ENCODE data around the gene IFI35.
"Not testable (repeated sequence)": the region's sequence is repeated elsewhere in the genome, so short reads cannot be mapped to it uniquely, and the experiment has no call there.

The IFI35 gene

GRCh38 chr17:43006639-43007551 is at the start of gene IFI35:
Gene IFI35 (plus strand): TSS chr17:43006784. CDS start chr17:43006948, 164 bp downstream.
- Histone ChIP-seq H3K27me3 (ENCODE audit: control insufficient read depth in 5 of 5, insufficient read depth in 4 of 5, low read length in 5 of 5) (no peaks in the 10 kb centered on the region), H3K9me3 (ENCODE audit: control insufficient read depth in 5 of 5, low read length in 5 of 5) (no peaks in the 10 kb centered on the region), H3K9ac (ENCODE audit: low read length in 5 of 5) (peak within 1 kb of the TSS; percentile 94 to 99 (median 98)), H3K36me3 (ENCODE audit: control insufficient read depth in 5 of 5, insufficient read depth in 5 of 5, low read length in 5 of 5) (peaks cover 3 to 20% (median 19%) of the 10 kb centered on the region in 5 donors), H3K4me1 (ENCODE audit: control insufficient read depth in 5 of 5, insufficient read depth in 5 of 5, low read length in 5 of 5) (peaks cover 0 to 42% (median 18%) of the 10 kb centered on the region in 5 donors), H3K27ac (ENCODE audit: low read depth, low read length) (peak within 1 kb of the TSS; percentile 98), H3K4me3 (ENCODE audit: low read depth in 1 of 5, low read length in 5 of 5) (peak within 1 kb of the TSS; percentile 94 to 98 (median 94))

DNA sequence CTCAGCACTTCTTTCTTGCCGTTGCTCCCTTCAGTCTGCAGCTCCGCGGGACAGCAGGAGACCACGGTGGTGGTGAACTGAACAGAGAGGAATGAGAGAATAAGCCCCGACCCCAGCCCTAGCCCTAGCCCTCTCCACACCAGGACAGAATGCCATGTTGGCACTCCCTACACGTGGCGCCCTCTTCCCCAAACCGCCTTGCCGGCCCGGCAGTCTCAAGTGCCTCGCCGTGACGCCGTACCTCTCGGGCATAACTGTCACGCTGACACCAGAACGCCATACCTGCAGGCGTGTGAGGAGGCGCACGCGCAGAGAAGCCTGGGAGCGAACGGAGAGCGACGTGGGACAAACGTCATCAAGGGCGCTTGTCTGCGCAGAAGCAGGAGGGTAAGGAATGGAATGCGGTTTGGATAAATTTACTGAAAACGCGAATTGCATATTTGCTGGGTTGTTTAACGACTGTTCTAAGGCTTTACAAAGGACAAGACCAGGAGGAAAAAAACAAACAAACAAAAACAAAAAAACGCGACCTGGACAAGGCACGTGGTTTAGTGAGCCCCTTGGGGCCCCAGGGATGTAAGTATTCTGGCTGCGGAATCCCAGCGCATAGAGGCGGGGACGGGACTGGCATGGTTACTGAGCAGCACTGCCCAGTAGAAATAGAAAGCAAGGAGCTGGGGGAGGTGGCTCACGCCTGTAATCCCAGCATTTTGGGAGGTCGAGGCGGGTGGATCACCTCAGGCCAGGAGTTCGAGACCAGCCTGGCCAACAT is 42.2 kb upstream of the IFI35 start, which contains the start of gene AARSD1:
TSS of gene AARSD1 (minus strand) at position 294 of the 772 bp plus-strand sequence. CDS start at position 280, 14 bp downstream.
- Histone ChIP-seq H3K36me3 (ENCODE audit: control insufficient read depth in 5 of 5, insufficient read depth in 5 of 5, low read length in 5 of 5) (peaks cover 6 to 36% (median 25%) of the 10 kb centered on the region in 5 donors), H3K9ac (ENCODE audit: low read length in 5 of 5) (peak within 1 kb of the TSS; percentile 83 to 98 (median 94)), H3K4me1 (ENCODE audit: control insufficient read depth in 5 of 5, insufficient read depth in 5 of 5, low read length in 5 of 5) (peaks cover 0 to 15% (median 9%) of the 10 kb centered on the region in 5 donors), H3K27ac (ENCODE audit: low read depth, low read length) (peak within 1 kb of the TSS; percentile 74), H3K4me3 (ENCODE audit: low read depth in 1 of 5, low read length in 5 of 5) (peak within 1 kb of the TSS; percentile 79 to 96 (median 86)), H3K27me3 (ENCODE audit: control insufficient read depth in 5 of 5, insufficient read depth in 4 of 5, low read length in 5 of 5) (no peaks in the 10 kb centered on the region), H3K9me3 (ENCODE audit: control insufficient read depth in 5 of 5, low read length in 5 of 5) (no peaks in the 10 kb centered on the region)

- no peak overlapping the region for H3K4me3 ChIP-seq (ENCODE audit: low read depth in 1 of 5, low read length in 5 of 5)
- peaks cover 0 to under 1% (median 0%) of the 10 kb centered on the region in 5 donors for H3K36me3 ChIP-seq (ENCODE audit: control insufficient read depth in 5 of 5, insufficient read depth in 5 of 5, low read length in 5 of 5)
- H3K27me3 ChIP-seq (ENCODE audit: control insufficient read depth in 5 of 5, insufficient read depth in 4 of 5, low read length in 5 of 5) = no peaks in the 10 kb centered on the region
- H3K4me1 ChIP-seq (ENCODE audit: control insufficient read depth in 5 of 5, insufficient read depth in 5 of 5, low read length in 5 of 5) = peaks cover 0 to 15% (median 9%) of the 10 kb centered on the region in 5 donors
- H3K9me3 ChIP-seq (ENCODE audit: control insufficient read depth in 5 of 5, low read length in 5 of 5) = no peaks in the 10 kb centered on the region
- H3K27ac ChIP-seq (ENCODE audit: low read depth, low read length) = no peak overlapping the region
- no peak overlapping the region for H3K9ac ChIP-seq (ENCODE audit: low read length in 5 of 5)
Measured at GRCh38 chr17:42967925-42968324, 38.7 kb upstream of the IFI35 start.

GRCh38 chr17:42969001-42969581 is 37.5 kb upstream of the IFI35 start:
- Histone ChIP-seq H3K27me3 (ENCODE audit: control insufficient read depth in 5 of 5, insufficient read depth in 4 of 5, low read length in 5 of 5) (no peaks in the 10 kb centered on the region), H3K9ac (ENCODE audit: low read length in 5 of 5) (no peak overlapping the region), H3K27ac (ENCODE audit: low read depth, low read length) (no peak overlapping the region), H3K4me1 (ENCODE audit: control insufficient read depth in 5 of 5, insufficient read depth in 5 of 5, low read length in 5 of 5) (peaks cover 0 to 5% (median under 1%) of the 10 kb centered on the region in 5 donors), H3K9me3 (ENCODE audit: control insufficient read depth in 5 of 5, low read length in 5 of 5) (no peaks in the 10 kb centered on the region), H3K36me3 (ENCODE audit: control insufficient read depth in 5 of 5, insufficient read depth in 5 of 5, low read length in 5 of 5) (no peaks in the 10 kb centered on the region), H3K4me3 (ENCODE audit: low read depth in 1 of 5, low read length in 5 of 5) (no peak overlapping the region)

DNA sequence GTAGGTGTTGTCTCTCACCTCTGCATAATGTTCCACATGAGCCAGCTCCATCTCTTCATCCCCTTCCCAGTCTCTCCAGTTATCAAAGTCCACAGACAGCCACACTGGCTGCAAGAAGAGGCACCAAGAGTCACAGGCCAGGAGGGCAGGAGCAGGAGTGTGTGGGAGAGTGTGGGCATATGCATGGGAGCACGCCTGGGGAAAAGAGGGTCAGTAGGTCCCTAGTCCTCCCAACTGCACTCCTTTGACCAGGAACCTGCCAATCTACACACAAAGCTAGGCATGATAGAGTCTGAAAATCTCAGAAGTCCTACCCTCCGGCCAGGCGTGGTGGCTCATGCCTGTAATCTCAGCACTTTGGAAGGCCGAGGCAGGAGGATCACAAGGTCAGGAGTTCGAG is 35.0 kb upstream of the IFI35 start:
- Histone ChIP-seq H3K4me3 (ENCODE audit: low read depth in 1 of 5, low read length in 5 of 5) (no peak overlapping the region), H3K27ac (ENCODE audit: low read depth, low read length) (no peak overlapping the region), H3K27me3 (ENCODE audit: control insufficient read depth in 5 of 5, insufficient read depth in 4 of 5, low read length in 5 of 5) (no peaks in the 10 kb centered on the region), H3K9ac (ENCODE audit: low read length in 5 of 5) (no peak overlapping the region), H3K4me1 (ENCODE audit: control insufficient read depth in 5 of 5, insufficient read depth in 5 of 5, low read length in 5 of 5) (no peaks in the 10 kb centered on the region), H3K36me3 (ENCODE audit: control insufficient read depth in 5 of 5, insufficient read depth in 5 of 5, low read length in 5 of 5) (no peaks in the 10 kb centered on the region), H3K9me3 (ENCODE audit: control insufficient read depth in 5 of 5, low read length in 5 of 5) (no peaks in the 10 kb centered on the region)

DNA sequence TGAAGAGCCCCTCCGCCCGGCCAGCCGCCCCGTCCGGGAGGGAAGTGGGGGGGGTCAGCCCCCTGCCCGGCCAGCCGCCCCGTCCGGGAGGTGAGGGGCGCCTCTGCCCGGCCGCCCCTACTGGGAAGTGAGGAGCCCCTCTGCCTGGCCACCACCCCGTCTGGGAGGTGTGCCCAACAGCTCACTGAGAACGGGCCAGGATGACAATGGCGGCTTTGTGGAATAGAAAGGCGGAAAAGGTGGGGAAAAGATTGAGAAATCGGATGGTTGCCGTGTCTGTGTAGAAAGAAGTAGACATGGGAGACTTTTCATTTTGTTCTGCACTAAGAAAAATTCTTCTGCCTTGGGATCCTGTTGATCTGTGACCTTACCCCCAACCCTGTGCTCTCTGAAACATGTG is 33.3 kb upstream of the IFI35 start:
- H3K4me3 ChIP-seq (ENCODE audit: low read depth in 1 of 5, low read length in 5 of 5); H3K9ac ChIP-seq (ENCODE audit: low read length in 5 of 5); H3K27ac ChIP-seq (ENCODE audit: low read depth, low read length); H3K36me3 ChIP-seq (ENCODE audit: control insufficient read depth in 5 of 5, insufficient read depth in 5 of 5, low read length in 5 of 5); H3K4me1 ChIP-seq (ENCODE audit: control insufficient read depth in 5 of 5, insufficient read depth in 5 of 5, low read length in 5 of 5); H3K9me3 ChIP-seq (ENCODE audit: control insufficient read depth in 5 of 5, low read length in 5 of 5); H3K27me3 ChIP-seq (ENCODE audit: control insufficient read depth in 5 of 5, insufficient read depth in 4 of 5, low read length in 5 of 5): not testable (repeated sequence)

DNA sequence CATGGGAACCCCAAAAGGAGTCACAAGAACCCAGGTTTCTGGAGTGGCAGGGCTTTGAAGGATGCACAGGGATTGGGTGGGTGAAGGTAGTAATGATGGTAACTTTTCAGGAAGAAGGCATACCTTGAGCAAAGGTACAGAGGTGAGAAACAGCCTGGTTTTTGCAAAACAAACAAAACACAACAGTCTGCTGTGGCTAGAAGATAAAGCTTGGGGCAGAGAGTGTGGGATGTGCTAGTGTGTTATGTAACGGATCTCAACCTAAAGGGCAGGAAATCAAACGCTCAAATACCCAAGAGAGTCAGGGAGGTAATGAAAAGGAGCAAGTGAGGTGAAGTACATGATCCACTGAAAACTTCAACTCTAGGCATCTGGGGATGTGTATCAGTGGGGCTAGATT is 31.3 kb upstream of the IFI35 start:
- Histone ChIP-seq H3K9me3 (ENCODE audit: control insufficient read depth in 5 of 5, low read length in 5 of 5) (no peaks in the 10 kb centered on the region), H3K27ac (ENCODE audit: low read depth, low read length) (no peak overlapping the region), H3K4me3 (ENCODE audit: low read depth in 1 of 5, low read length in 5 of 5) (no peak overlapping the region), H3K36me3 (ENCODE audit: control insufficient read depth in 5 of 5, insufficient read depth in 5 of 5, low read length in 5 of 5) (no peaks in the 10 kb centered on the region), H3K9ac (ENCODE audit: low read length in 5 of 5) (no peak overlapping the region), H3K4me1 (ENCODE audit: control insufficient read depth in 5 of 5, insufficient read depth in 5 of 5, low read length in 5 of 5) (peaks cover 0 to 9% (median 9%) of the 10 kb centered on the region in 5 donors), H3K27me3 (ENCODE audit: control insufficient read depth in 5 of 5, insufficient read depth in 4 of 5, low read length in 5 of 5) (no peaks in the 10 kb centered on the region)

DNA sequence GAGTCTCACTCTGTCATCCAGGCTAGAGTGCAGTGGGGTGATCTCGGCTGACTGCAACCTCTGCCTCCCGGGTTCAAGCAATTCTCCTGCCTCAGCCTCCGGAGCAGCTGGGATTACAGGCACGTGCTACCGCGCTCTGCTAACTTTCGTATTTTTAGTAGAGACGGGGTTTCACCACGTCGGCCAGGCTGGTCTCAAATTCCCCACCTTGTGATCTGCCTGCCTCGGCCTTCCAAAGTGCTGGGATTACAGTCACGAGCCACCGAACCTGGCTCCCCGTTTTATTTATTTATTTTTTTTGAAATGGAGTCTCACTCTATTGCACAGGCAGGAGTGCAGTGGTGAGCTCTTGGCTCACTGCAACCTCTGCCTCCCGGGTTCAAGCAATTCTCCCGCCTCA is 30.9 kb upstream of the IFI35 start:
- H3K27me3 ChIP-seq (ENCODE audit: control insufficient read depth in 5 of 5, insufficient read depth in 4 of 5, low read length in 5 of 5); H3K27ac ChIP-seq (ENCODE audit: low read depth, low read length); H3K9me3 ChIP-seq (ENCODE audit: control insufficient read depth in 5 of 5, low read length in 5 of 5); H3K36me3 ChIP-seq (ENCODE audit: control insufficient read depth in 5 of 5, insufficient read depth in 5 of 5, low read length in 5 of 5); H3K9ac ChIP-seq (ENCODE audit: low read length in 5 of 5); H3K4me3 ChIP-seq (ENCODE audit: low read depth in 1 of 5, low read length in 5 of 5): not testable (repeated sequence)
- H3K4me1 ChIP-seq (ENCODE audit: control insufficient read depth in 5 of 5, insufficient read depth in 5 of 5, low read length in 5 of 5) = peaks cover 0 to 11% (median 9%) of the 10 kb centered on the region in 5 donors

GRCh38 chr17:42979511-42980273 is 26.9 kb upstream of the IFI35 start, which contains the start of gene PTGES3L:
Gene PTGES3L (minus strand): TSS chr17:42980080. CDS start chr17:42980053, 27 bp downstream.
- Histone ChIP-seq H3K4me1 (ENCODE audit: control insufficient read depth in 5 of 5, insufficient read depth in 5 of 5, low read length in 5 of 5) (peaks cover 0 to 36% (median 32%) of the 10 kb centered on the region in 5 donors), H3K4me3 (ENCODE audit: low read depth in 1 of 5, low read length in 5 of 5) (peak within 1 kb of the TSS; percentile 82 to 95 (median 88))

More at GRCh38 chr17:42979511-42980273, 26.9 kb upstream of the IFI35 start, which contains the start of gene PTGES3L:
- H3K27me3 ChIP-seq (ENCODE audit: control insufficient read depth in 5 of 5, insufficient read depth in 4 of 5, low read length in 5 of 5) = no peaks in the 10 kb centered on the region
- H3K9me3 ChIP-seq (ENCODE audit: control insufficient read depth in 5 of 5, low read length in 5 of 5) = no peaks in the 10 kb centered on the region
- peak within 1 kb of the TSS; percentile 69 for H3K27ac ChIP-seq (ENCODE audit: low read depth, low read length)
- H3K9ac ChIP-seq (ENCODE audit: low read length in 5 of 5) = peak within 1 kb of the TSS in 4 of 5 donors; percentile 84 to 89 (median 87)
- no peaks in the 10 kb centered on the region for H3K36me3 ChIP-seq (ENCODE audit: control insufficient read depth in 5 of 5, insufficient read depth in 5 of 5, low read length in 5 of 5)
